Breast epithelium (tissue), 3 donors: ENCODE results near the gene DPY19L2.
"Not testable (repeated sequence)": the region's sequence is repeated elsewhere in the genome, so short reads cannot be mapped to it uniquely, and the experiment has no call there.

Experiments
- CTCF ChIP-seq, 3 donors: fragments of 450-650 bp; IDR thresholded peaks; one replicate each; pipeline ENCODE4 v1.5.1; 2016 to 2017; ENCODE audit warnings: antibody characterized with exemption in 3 of 3, mild to moderate bottlenecking in 3 of 3, moderate library complexity in 3 of 3
- POLR2A ChIP-seq: fragments of 450-650 bp; IDR thresholded peaks from one replicate; pipeline ENCODE4 v1.6.1; 2016; ENCODE audit warnings: antibody characterized with exemption, mild to moderate bottlenecking, moderate library complexity
- POLR2AphosphoS5 ChIP-seq, 3 donors: sonication (generic); formaldehyde crosslinking; IDR thresholded peaks; one replicate each; pipeline ENCODE4 v1.6.1; 2017; ENCODE audit warnings: antibody characterized with exemption in 3 of 3

- TF ChIP-seq CTCF (IDR thresholded peaks at IDR 0.05); POLR2AphosphoS5 (IDR thresholded peaks at IDR 0.05); POLR2A: not testable (repeated sequence)
Measured at GRCh38 chr12:63615544-63615943, 52.7 kb downstream of the DPY19L2 start.
